Stimulated activated CD8-positive, alpha-beta memory T cell treated with anti-CD3 and anti-CD28 coated beads, Interleukin-12 subunit alpha, Interleukin-12 subunit beta, amount 100 ng/mL, for 1 hour (primary cell): ENCODE data around the gene FXYD3.
"Not testable (repeated sequence)": the region's sequence is repeated elsewhere in the genome, so short reads cannot be mapped to it uniquely, and the experiment has no call there.

Source experiments
- DNase-seq: peaks from one replicate; pipeline ENCODE4 v3.0.0-alpha.2; 2020; ENCODE audit warnings: low read depth

The FXYD3 gene

GRCh38 chr19:35086455-35086854 lies 29.2 kb upstream of the FXYD3 start:
- DNase-seq, result no peak

- no peak for DNase-seq
These were observed 28.2 kb upstream of the FXYD3 start for GRCh38 chr19:35087393-35087792.

- DNase-seq, result no peak
These were observed 27.3 kb upstream of the FXYD3 start for GRCh38 chr19:35088131-35088913.

GRCh38 chr19:35089554-35089953 lies 26.1 kb upstream of the FXYD3 start:
- DNase-seq, result no peak

- no peak for DNase-seq
These were observed 25.5 kb upstream of the FXYD3 start for GRCh38 chr19:35090160-35090505.

GRCh38 chr19:35090506-35091214 lies 25.0 kb upstream of the FXYD3 start:
- no peak for DNase-seq

GRCh38 chr19:35093430-35093829 lies 22.2 kb upstream of the FXYD3 start:
- DNase-seq, result no peak

- no peak for DNase-seq
These were observed 21.5 kb upstream of the FXYD3 start for GRCh38 chr19:35093941-35094647.

GRCh38 chr19:35094656-35095055 lies 21.0 kb upstream of the FXYD3 start:
- no peak for DNase-seq

- DNase-seq, result no peak
These were observed 19.8 kb upstream of the FXYD3 start for GRCh38 chr19:35095667-35096368.

- no peak for DNase-seq
These were observed 17.1 kb upstream of the FXYD3 start for GRCh38 chr19:35098413-35099049.

GRCh38 chr19:35099155-35099896 lies 16.3 kb upstream of the FXYD3 start:
- no peak for DNase-seq

- no peak for DNase-seq
These were observed 15.7 kb upstream of the FXYD3 start for GRCh38 chr19:35099897-35100275.

- DNase-seq, result no peak
These were observed 14.8 kb upstream of the FXYD3 start for GRCh38 chr19:35100588-35101533.

- not testable (repeated sequence) for DNase-seq
These were observed 13.7 kb upstream of the FXYD3 start for GRCh38 chr19:35101949-35102348.

GRCh38 chr19:35103614-35104013 lies 12.0 kb upstream of the FXYD3 start:
- not testable (repeated sequence) for DNase-seq

- no peak for DNase-seq
These were observed 11.3 kb upstream of the FXYD3 start for GRCh38 chr19:35104361-35104760.

- DNase-seq, result no peak
These were observed 10.6 kb upstream of the FXYD3 start for GRCh38 chr19:35105047-35105410.

GRCh38 chr19:35105411-35106290 lies 10.0 kb upstream of the FXYD3 start:
- no peak for DNase-seq
